Retinal pigment epithelial cell (primary cell): ENCODE measurements around the gene MMP7.

ENCODE experiments used
- DNase-seq: peaks from one replicate; pipeline ENCODE4 v3.0.0-alpha.2; 2010; ENCODE audit warnings: low read depth
- H3K4me3 ChIP-seq: 2 replicates; pipeline ENCODE4 v1.5.1; 2011; ENCODE audit warnings: mild to moderate bottlenecking, low read length, control low read depth, moderate library complexity
- TF ChIP-seq, protein P1 (sequence below): conservative IDR thresholded peaks from 2 replicates; pipeline ENCODE4 v1.5.1; 2011; ENCODE audit warnings: low read depth, low read length, control low read depth, inconsistent platforms

The MMP7 gene

DNA sequence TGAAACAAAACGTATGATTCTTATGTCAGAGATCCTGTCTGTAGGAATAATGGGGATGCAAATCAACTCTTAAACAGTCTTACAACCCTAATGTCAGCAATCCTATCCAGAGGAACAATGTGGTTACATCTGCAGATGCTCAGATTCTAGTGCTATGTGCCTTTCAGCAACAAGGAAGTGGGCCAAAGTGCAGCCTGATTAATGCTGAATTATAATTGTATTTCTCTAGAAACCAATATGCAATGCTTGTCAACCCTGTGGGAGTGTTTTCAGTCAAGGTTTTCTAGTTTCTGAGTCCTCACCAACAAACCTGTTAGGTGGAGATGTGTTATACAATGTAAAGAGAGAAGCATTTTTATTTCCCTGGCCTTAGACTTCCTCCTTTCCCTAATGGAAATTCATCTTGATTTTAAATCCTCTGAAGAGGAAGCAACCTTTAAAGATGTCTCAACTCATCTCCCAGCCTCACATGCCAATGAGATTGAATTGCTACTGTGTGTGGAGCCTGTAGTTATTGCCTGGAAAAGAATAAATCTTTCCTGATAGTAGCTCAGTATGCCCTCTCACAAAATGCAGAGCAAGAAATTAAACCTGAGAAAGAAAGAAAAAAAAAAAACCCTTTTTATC, 51.8 kb downstream of the MMP7 start:
- DNase-seq, result no peak
- no peak overlapping the region for H3K4me3 ChIP-seq
- TF ChIP-seq, protein P1, sequence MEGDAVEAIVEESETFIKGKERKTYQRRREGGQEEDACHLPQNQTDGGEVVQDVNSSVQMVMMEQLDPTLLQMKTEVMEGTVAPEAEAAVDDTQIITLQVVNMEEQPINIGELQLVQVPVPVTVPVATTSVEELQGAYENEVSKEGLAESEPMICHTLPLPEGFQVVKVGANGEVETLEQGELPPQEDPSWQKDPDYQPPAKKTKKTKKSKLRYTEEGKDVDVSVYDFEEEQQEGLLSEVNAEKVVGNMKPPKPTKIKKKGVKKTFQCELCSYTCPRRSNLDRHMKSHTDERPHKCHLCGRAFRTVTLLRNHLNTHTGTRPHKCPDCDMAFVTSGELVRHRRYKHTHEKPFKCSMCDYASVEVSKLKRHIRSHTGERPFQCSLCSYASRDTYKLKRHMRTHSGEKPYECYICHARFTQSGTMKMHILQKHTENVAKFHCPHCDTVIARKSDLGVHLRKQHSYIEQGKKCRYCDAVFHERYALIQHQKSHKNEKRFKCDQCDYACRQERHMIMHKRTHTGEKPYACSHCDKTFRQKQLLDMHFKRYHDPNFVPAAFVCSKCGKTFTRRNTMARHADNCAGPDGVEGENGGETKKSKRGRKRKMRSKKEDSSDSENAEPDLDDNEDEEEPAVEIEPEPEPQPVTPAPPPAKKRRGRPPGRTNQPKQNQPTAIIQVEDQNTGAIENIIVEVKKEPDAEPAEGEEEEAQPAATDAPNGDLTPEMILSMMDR, result no peak

DNA sequence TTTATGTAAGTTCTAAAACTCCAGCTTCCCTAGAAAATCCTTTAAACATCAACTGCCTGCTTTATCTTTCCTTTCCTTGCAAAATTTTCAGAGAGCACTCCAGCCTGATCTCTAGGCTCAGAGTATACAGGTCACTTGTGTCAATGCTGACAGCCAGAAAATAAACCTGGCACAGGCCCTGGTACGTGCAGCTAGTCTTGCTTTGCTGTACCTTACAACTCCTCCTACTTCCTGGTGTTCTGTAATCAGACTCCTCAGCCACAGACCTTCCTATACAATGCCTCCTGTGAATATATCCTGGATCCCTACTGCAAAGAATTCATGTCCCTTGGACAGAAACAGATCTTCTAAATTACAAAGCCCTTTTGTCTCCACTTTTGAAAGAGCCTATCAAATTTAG, 53.7 kb downstream of the MMP7 start:
- TF ChIP-seq, protein P1, result no peak
- no peak for DNase-seq

DNA sequence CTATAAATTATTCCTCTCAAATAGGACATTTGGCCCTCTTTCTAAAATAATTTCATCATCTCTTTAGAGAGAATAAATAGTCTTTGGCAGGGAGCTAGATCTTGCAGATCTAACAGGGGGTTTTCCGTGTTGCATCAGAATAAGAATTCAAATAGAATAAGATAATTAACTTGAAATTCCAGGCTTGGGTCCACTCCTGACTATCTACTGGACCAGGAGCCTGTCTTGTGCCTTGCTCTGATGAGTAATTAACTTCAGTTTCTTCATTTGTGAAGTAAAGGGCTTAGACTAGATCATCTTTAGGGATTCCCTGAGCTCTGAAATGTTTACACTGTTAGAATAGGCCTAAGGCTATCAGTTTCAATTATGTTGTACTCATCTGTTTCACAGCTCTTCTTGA, 54.5 kb downstream of the MMP7 start:
- no peak for DNase-seq
- H3K4me3 ChIP-seq, result no peak overlapping the region
- TF ChIP-seq, protein P1, result no peak

More for the DNA sequence above, 53.7 kb downstream of the MMP7 start:
- H3K4me3 ChIP-seq, result no peak overlapping the region

DNA sequence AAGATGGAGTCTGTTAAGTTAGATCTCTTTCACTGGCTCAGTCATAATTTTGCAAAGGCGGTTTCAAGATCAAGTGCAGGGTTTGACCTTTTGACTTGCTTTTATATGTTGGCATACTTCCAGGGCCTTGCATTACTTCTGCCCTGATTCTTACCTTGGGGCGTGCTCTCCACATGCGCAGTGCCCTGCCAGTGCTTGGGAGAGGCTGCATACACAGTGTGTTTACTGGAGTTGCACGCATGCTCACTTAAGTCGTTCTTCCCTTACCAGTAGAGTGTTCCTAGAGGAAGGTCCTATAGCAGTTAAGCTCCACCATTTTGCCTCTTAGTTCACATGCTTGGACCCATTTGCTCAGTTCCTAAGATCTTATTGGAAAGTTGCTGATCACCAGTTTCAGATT, 57.0 kb downstream of the MMP7 start:
- TF ChIP-seq, protein P1, result no peak
- H3K4me3 ChIP-seq, result no peak overlapping the region
- DNase-seq, result no peak

DNA sequence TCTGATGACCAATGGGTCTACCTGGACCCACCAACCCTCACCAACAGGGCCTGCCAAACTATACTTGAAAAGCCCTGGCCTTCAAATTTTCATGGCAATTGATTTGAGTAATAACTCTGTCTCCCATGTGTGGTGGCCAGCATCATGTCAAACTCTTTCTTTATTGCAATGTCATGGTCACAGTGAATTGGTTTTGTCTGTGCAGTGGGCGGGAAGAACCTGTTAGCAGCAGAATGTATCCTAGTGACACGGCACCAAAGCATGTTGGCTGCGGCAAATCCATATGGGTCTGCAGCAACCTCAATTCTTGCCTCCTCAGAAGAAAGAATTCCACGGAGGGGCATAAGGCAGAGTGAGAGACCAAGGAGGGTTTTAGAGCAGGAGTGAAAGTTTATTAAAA, 58.4 kb downstream of the MMP7 start:
- no peak for DNase-seq
- TF ChIP-seq, protein P1, result no peak

DNA sequence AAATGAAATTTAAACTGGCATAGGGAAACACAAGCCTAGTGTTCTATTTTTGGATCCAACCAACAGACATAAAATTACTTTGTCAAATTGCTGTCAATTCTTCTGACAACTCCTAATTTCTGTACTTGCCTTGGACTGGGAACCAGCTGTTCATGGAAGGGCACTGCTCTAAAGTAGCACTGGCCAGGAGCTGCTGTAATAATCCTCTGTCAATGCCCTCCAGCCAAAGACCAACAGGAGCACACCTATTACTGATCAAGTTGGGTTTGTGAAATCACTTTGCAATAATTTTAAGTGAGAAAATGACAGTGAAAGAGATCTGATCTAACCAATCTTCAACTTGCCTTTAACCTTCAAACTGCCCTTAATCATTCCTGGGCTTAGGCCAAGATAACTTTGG, 59.1 kb downstream of the MMP7 start:
- no peak overlapping the region for H3K4me3 ChIP-seq
- TF ChIP-seq, protein P1, result no peak
- DNase-seq, result no peak

More for the DNA sequence above, 58.4 kb downstream of the MMP7 start:
- H3K4me3 ChIP-seq, result no peak overlapping the region
